Activated gamma-delta T cell treated with anti-CD3 and anti-CD28 coated beads, Interleukin-2, amount 50 U/mL, for 16 hours (primary cell): ENCODE data around the gene TUBG2.

Experiments used
- DNase-seq: peaks from one replicate; pipeline ENCODE4 v3.0.0-alpha.2; 2020; ENCODE audit warnings: low read depth

Gene TUBG2

DNA sequence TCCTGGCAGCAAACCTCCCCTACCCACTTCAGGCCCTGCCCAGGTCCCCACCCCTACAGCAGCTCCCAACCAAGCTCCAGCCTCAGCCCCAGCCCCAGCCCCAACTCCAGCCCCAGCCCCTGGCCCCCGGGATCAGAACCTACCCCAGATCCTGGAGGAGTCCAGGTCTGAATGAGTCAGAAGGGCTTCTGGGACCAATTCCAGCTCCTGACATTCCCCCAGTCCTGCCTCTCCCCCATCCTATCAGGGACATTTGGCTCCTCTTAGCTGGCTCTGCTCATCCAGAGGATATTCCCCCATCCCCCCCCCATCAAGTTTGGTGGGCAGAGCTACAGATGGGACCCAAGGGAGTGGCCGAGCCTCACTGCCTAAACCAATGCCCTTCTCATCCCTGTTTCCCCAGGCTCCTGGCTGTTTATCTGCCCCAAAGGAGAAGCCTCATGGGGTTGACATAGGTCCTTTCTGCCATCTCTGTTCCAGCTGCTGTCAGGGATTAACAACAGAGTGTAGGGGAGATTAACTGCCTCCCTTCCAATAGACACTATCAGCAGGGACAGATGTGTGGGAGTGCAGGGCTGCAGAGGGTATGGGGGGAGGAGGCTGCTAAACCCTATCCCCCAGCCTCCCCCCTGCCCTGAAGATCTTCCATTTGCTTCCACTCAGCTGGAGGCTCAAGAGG lies 39.8 kb downstream of the TUBG2 start:
- DNase-seq = no peak

DNA sequence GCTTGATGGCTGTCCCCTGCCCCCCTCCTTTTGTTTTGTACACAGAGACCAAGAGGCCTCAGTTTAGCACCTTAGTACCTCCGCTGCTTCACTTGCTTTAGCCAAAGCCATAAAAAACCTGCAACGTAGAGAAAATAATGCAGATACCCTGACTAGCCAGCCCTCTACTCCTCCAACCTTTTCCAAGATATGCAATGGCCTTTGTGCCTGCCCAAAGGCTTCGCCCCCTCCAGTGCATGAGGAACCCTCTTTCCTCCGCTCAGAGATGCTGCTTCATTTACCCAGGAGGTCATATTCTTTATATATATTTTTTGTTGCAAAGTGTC lies 40.3 kb downstream of the TUBG2 start:
- no peak for DNase-seq

GRCh38 chr17:42700586-42701289 lies 41.7 kb downstream of the TUBG2 start:
- no peak for DNase-seq

DNA sequence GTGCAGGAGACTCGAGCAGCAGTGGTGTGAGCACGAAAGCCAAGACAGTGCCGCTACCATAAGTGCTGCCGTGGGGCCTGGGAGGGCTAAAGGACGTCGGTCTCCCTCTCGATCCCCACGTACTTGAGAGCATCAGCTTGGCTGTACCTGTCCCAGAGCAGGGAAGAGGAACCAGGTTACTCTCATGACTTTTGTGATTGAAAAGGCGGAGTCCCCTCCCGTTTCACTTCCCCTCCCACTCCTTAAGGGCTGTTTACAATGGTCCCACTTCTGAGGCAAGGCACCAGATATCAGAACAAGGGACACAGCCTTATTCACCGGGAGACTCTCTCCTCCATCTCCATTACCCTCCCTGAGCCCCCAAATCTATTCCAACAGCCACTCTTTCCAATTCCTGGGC lies 43.4 kb downstream of the TUBG2 start:
- no peak for DNase-seq

GRCh38 chr17:42704490-42704836 lies 45.4 kb downstream of the TUBG2 start:
- DNase-seq = no peak

DNA sequence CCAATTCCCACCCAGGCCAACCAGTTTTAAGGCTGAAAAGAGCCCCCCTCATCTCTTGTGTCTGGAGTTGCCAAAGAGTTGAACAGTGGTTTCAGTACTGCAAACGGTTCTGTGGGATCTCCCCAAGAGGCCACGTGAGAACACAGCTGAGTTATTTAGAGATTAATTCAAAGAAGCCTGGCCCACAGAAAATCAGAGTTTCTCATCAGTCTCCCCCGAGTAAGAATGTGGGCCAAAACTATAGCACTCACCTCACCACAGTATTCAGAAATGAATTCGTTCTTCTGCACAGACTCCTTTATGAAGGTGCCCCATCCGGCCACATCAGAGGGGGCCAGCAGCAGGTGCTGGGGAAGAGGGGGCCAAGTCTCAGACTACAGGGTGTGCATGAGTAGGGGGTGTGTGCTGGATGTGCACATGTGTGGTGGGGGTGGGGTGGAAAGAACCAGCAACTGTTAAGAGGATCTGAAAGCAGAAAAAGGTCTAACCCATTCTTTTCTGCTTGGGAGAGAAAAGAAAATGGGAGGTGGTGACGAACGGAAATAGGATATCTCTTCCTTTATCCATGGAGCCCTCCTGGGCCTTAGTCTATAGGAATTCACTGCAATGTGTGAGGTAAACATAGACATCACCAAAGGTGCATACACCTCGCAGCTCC lies 45.9 kb downstream of the TUBG2 start:
- DNase-seq = no peak

- no peak for DNase-seq
Observed at GRCh38 chr17:42706732-42707131, 47.6 kb downstream of the TUBG2 start.

- no peak for DNase-seq
Observed at GRCh38 chr17:42708588-42708987, 49.5 kb downstream of the TUBG2 start.

DNA sequence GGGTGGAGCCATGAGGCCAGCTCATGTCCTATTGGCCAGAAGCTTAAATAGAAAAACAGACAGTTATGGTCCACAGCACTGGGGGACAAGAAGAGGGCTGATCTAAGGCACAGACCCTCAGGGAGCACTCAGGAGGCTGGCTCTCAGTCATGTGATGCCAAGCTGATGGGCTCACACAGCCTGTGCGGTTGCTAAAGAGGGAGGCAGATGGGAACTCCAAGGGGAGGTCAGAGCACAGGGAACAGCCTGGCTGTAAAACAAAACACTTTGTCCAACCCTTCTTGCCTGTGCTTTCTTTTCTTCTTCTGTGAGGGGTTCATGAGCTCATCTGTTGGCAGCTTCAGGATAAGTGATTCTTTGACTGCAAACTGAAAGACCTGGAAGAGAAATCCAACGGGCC lies 50.5 kb downstream of the TUBG2 start:
- no peak for DNase-seq
